ENCODE measurements around the gene C1QL4. TPM values are rescaled to one million over a fixed set of nuclear protein-coding genes. Genes with fewer than 3 reads are reported as not detected.
"Not testable (repeated sequence)": the region's sequence is repeated elsewhere in the genome, so short reads cannot be mapped to it uniquely, and the experiment has no call there.

Gene C1QL4
- total RNA-seq, 1 experiment from 2014 or later = 2.1 TPM

GRCh38 chr12:49334681-49335080, 2.3 kb downstream of the C1QL4 start:
- POLR2A ChIA-PET = no interaction called here
- in situ Hi-C loops (cut with HindIII; ENCODE audit: low pct_unique_long_range_greater_than_20kb, low sequenced_read_pairs) (no loop called here), intact Hi-C loops (cut with micrococcal nuclease; ENCODE audit: unreplicated experiment) (loop anchor here (5.0 kb wide), 1 partner anchor 47 kb away; no protein-coding TSS in a partner anchor)
- TF ChIP-seq REST (IDR thresholded peaks at IDR 0.05; ENCODE audit: insufficient read depth in 1 of 2, low read depth in 2 of 2, low read length in 1 of 2) = no peak
- no peak for TF ChIP-seq POLR2AphosphoS5 (IDR thresholded peaks at IDR 0.05; ENCODE audit: low read depth, low read length)
- TF ChIP-seq SIN3A (IDR thresholded peaks at IDR 0.05; ENCODE audit: borderline replicate concordance, insufficient read depth, low read depth, low read length) = no peak
- DNase-seq (ENCODE audit: low read depth, low spot score) (no peak), ATAC-seq (no peak)
- Histone ChIP-seq H3K27ac (ENCODE audit: low read length) (no peak overlapping the region), H3K27me3 (ENCODE audit: control insufficient read depth, insufficient read depth, low read length) (no peaks in the 10 kb centered on the region), H3K9me3 (ENCODE audit: control insufficient read depth, insufficient read depth, low read depth, low read length) (no peaks in the 10 kb centered on the region), H3K4me3 (ENCODE audit: low read depth in 2 of 2, low read length in 2 of 2) (no peak overlapping the region), H3K4me1 (ENCODE audit: control insufficient read depth, insufficient read depth, low read length) (peaks cover 11% of the 10 kb centered on the region; the same call in 1 of the 2 replicates), H3K36me3 (ENCODE audit: control insufficient read depth, insufficient read depth, low read length) (no peaks in the 10 kb centered on the region)
- CTCF ChIA-PET = interaction anchor here (1.0 kb wide), 1 partner anchor 13 kb away, joined by 3 read pairs; no protein-coding TSS in a partner anchor
- no TSS peak for BruUV-seq (replicated peaks)

- Histone ChIP-seq H3K4me3 (ENCODE audit: low read depth in 2 of 2, low read length in 2 of 2) (no peak overlapping the region), H3K27me3 (ENCODE audit: control insufficient read depth, insufficient read depth, low read length) (no peaks in the 10 kb centered on the region), H3K36me3 (ENCODE audit: control insufficient read depth, insufficient read depth, low read length) (no peaks in the 10 kb centered on the region), H3K9me3 (ENCODE audit: control insufficient read depth, insufficient read depth, low read depth, low read length) (no peaks in the 10 kb centered on the region), H3K27ac (ENCODE audit: low read length) (no peak overlapping the region), H3K4me1 (ENCODE audit: control insufficient read depth, insufficient read depth, low read length) (peaks cover 11% of the 10 kb centered on the region; the same call in 1 of the 2 replicates)
- POLR2A ChIA-PET = no interaction called here
- CTCF ChIA-PET = interaction anchor here (1.0 kb wide), 1 partner anchor 13 kb away, joined by 3 read pairs; no protein-coding TSS in a partner anchor
- intact Hi-C loops (cut with micrococcal nuclease; ENCODE audit: unreplicated experiment) = no loop called here
- ATAC-seq (no peak), DNase-seq (ENCODE audit: low read depth, low spot score) (no peak)
- no TSS peak for BruUV-seq (replicated peaks)
- in situ Hi-C loops (cut with HindIII; ENCODE audit: low pct_unique_long_range_greater_than_20kb, low sequenced_read_pairs) = no loop called here
- TF ChIP-seq POLR2AphosphoS5 (IDR thresholded peaks at IDR 0.05; ENCODE audit: low read depth, low read length) (no peak), REST (IDR thresholded peaks at IDR 0.05; ENCODE audit: insufficient read depth in 1 of 2, low read depth in 2 of 2, low read length in 1 of 2) (no peak), CTCF (IDR thresholded peaks at IDR 0.05) (no peak), SIN3A (IDR thresholded peaks at IDR 0.05; ENCODE audit: borderline replicate concordance, insufficient read depth, low read depth, low read length) (no peak), TCF7L2 (IDR thresholded peaks at IDR 0.05; ENCODE audit: low read depth, low read length) (no peak)
These were observed 2.8 kb downstream of the C1QL4 start for GRCh38 chr12:49334226-49334625.

- H3K4me3 ChIP-seq (ENCODE audit: low read depth in 2 of 2, low read length in 2 of 2); H3K36me3 ChIP-seq (ENCODE audit: control insufficient read depth, insufficient read depth, low read length); in situ Hi-C loops (cut with HindIII; ENCODE audit: low pct_unique_long_range_greater_than_20kb, low sequenced_read_pairs); H3K9me3 ChIP-seq (ENCODE audit: control insufficient read depth, insufficient read depth, low read depth, low read length); H3K27me3 ChIP-seq (ENCODE audit: control insufficient read depth, insufficient read depth, low read length); CTCF ChIA-PET; H3K27ac ChIP-seq (ENCODE audit: low read length); ATAC-seq; intact Hi-C loops (cut with micrococcal nuclease; ENCODE audit: unreplicated experiment); DNase-seq (ENCODE audit: low read depth, low spot score); BruUV-seq (replicated peaks): not testable (repeated sequence)
- peaks cover 11% of the 10 kb centered on the region; the same call in 1 of the 2 replicates for H3K4me1 ChIP-seq (ENCODE audit: control insufficient read depth, insufficient read depth, low read length)
- POLR2A ChIA-PET = interaction anchor here (0.7 kb wide), 1 partner anchor 18 kb away, joined by 5 read pairs; no protein-coding TSS in a partner anchor
These were observed 3.2 kb downstream of the C1QL4 start for GRCh38 chr12:49333778-49334177.

All from Panc1 (cell line).